GM19397 (cell line): ENCODE results near the gene ADARB2.
"Not testable (repeated sequence)": the region's sequence is repeated elsewhere in the genome, so short reads cannot be mapped to it uniquely, and the experiment has no call there.

Experiments used
- ATAC-seq: cut with Tn5 transposase; IDR thresholded peaks from one replicate; pipeline ENCODE4 v1.9.1; 2021; ENCODE audit warnings: mild to moderate bottlenecking, moderate library complexity; ENCODE audit not compliant: unreplicated experiment

ADARB2 gene

DNA sequence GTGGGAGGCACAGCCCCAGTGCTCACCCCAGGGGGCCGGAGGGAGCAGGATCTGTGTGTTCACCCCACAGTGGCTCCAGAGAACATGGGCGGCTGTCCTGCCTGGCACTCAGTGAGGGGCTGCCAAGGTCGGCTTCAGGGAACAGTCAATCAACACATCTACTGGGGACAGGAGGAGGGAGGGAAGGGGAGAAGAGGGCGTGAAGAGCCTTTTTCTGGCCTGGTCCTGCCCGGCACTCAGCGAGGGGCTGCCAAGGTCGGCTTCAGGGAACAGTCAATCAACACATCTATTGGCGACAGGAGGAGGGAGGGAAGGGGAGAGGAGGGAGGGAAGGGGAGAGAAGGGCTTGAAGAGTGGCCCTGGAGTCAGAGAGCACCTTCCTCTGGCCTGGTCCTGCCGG lies 184.9 kb downstream of the ADARB2 start:
- no peak for ATAC-seq

GRCh38 chr10:1551636-1552338 lies 185.5 kb downstream of the ADARB2 start:
- ATAC-seq: no peak

DNA sequence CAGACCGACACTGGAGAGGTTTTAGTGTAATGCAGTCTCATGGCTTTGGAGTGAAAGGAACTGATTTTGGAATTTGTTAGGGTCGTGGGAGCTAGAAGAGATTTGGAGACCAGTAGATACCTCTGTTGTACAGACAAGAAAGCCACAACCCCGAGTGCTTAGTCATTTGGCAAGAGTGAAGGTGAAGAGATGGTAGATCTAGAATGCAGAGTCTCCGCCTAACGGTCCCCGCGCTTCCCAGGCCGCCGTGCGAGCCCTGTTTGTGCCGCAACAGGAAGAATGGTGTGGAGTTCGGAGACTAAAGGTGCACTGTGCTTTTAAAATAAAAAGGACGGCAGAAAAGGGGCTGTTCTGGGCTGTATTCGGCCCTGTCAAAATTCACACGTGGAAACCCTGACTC lies 186.7 kb downstream of the ADARB2 start:
- ATAC-seq: no peak

GRCh38 chr10:1550291-1550595 lies 187.1 kb downstream of the ADARB2 start:
- no peak for ATAC-seq

GRCh38 chr10:1549591-1550290 lies 187.6 kb downstream of the ADARB2 start:
- no peak for ATAC-seq

DNA sequence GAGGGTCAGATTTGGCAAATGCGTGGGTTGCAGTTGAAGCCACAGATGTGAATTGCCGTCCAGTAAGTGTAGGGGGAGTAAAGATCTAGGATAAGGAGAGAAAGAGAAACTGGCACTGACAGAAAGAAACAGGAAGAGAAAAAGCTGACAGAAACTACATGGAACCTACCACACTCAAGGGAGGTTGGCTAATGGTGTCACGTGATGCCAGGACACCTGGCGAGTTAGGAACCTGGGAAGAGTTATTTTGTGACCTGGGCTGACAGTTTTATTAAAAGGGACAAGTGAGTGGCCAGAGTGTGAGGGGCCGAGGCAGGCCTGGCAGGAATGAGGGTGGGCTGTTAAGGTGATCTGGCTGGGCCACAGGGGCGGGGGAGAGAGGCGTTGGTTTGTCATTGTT lies 188.7 kb downstream of the ADARB2 start:
- ATAC-seq: no peak

- ATAC-seq: no peak
Measured at GRCh38 chr10:1548146-1548545, 189.2 kb downstream of the ADARB2 start.

- ATAC-seq: no peak
Measured at GRCh38 chr10:1546431-1547110, 190.8 kb downstream of the ADARB2 start.

- ATAC-seq: no peak
Measured at GRCh38 chr10:1545524-1545923, 191.8 kb downstream of the ADARB2 start.

GRCh38 chr10:1544929-1545328 lies 192.4 kb downstream of the ADARB2 start:
- no peak for ATAC-seq

GRCh38 chr10:1544209-1544673 lies 193.1 kb downstream of the ADARB2 start:
- no peak for ATAC-seq

GRCh38 chr10:1543596-1543995 lies 193.7 kb downstream of the ADARB2 start:
- no peak for ATAC-seq

- ATAC-seq: no peak
Measured at GRCh38 chr10:1542941-1543340, 194.4 kb downstream of the ADARB2 start.

GRCh38 chr10:1540144-1540543 lies 197.2 kb downstream of the ADARB2 start:
- no peak for ATAC-seq

DNA sequence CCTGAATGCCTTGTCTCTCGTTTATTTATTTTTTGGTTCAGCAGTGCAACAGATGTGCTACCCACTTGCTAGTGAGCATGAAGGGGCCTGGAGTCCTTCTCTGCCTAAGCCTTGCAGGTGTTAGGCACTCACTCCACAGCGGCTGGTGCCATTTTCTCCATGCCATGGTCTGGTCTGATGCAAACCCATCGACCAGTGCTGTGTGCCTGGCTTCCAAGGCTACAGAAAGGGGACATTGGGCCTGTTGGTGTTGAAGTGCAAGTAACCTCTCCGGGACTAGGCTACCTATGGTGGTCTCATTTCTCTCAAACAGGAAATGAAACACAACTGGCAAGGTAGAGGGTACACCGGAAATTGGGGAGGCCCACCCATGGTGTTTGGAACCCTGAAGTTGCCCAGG lies 198.1 kb downstream of the ADARB2 start:
- no peak for ATAC-seq

- ATAC-seq: no peak
Measured at GRCh38 chr10:1538531-1539061, 198.7 kb downstream of the ADARB2 start.

GRCh38 chr10:1538121-1538520 lies 199.2 kb downstream of the ADARB2 start:
- no peak for ATAC-seq

DNA sequence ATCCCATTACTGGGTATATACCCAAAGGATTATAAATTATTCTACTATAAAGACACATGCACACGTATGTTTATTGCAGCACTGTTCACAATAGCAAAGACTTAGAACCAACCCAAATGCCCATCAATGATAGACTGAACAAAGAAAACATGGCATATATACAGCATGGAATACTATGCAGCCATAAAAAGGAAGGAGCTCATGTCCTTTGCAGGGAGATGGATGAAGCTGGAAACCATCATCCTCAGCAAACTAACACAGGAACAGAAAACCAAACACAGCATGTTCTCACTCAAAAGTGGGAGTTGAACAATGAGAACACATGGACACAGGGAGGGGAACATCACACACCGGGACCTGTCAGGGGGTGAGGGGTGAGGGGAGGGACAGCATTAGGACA lies 199.9 kb downstream of the ADARB2 start:
- not testable (repeated sequence) for ATAC-seq

DNA sequence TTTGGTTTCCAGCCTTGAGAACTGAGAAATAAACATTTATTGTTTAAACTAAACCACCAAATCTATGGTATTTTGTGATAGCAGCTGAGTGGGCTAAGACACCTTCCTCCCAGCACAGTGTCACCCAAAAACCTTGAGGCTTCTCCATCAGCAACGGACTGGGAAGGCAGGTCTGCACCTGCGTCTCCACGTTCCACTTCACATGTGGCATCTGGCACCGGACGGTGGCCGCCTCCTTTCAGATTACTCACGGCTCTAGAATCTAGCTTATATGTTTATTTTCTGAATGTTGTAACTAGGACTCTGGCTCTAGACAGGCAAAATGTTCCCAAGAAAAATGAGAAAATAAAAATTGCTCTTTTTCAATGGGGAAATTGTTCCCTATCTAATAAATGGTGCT lies 201.0 kb downstream of the ADARB2 start:
- no peak for ATAC-seq

DNA sequence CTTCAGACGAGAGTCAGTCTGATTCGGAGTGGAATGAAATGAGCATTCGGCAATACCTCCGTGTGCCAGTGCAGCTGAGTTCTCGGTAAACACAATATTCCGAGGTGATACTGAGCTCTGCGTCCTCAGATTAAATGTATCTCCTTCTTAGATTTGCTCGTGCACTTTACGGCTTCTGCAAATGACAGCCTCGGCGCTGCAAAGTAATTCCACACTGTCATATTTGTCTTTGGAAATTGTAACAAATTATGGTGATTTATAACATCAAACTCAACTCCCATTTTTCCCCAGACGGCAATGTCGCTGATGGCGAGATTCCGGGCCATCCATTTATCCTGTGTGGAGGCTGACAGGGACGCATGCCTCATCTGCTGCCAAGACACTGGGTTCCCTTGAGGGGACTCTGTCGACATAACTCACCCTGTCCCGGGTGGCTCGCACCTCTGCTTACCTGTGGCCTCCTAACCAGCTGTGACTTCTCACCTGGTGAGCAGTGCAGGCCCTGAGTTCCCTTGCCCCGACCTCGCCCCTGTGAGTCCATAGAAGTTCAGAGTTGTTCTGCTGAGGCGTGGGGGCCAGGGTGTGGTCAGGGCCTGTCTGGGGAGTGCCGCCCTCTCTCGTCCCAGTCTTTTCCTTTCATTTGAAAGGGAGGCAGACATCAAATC lies 201.9 kb downstream of the ADARB2 start:
- ATAC-seq: no peak

- ATAC-seq: no peak
Measured at GRCh38 chr10:1534820-1535219, 202.5 kb downstream of the ADARB2 start.
